Activated T-cell treated with anti-CD3 and anti-CD28 coated beads, Interleukin-2, amount 50 U/mL, for 24 hours (primary cell): ENCODE results near the gene GPR37L1.
"Not testable (repeated sequence)": the region's sequence is repeated elsewhere in the genome, so short reads cannot be mapped to it uniquely, and the experiment has no call there.

Experiments
- DNase-seq: peaks from one replicate; pipeline ENCODE4 v3.0.0-alpha.2; 2020
- H3K27ac Mint-ChIP-seq: 2 replicates; pipeline ENCODE4 v1.8.0; 2020; ENCODE audit warnings: mild to moderate bottlenecking, mixed read lengths
- H3K27me3 Mint-ChIP-seq: 2 replicates; pipeline ENCODE4 v1.8.0; 2020; ENCODE audit warnings: mixed read lengths
- H3K36me3 Mint-ChIP-seq: 2 replicates; pipeline ENCODE4 v1.8.0; 2020; ENCODE audit warnings: low read depth, mixed read lengths
- H3K4me1 Mint-ChIP-seq: 2 replicates; pipeline ENCODE4 v1.8.0; 2020; ENCODE audit warnings: low read depth, mixed read lengths
- H3K4me3 Mint-ChIP-seq: 2 replicates; pipeline ENCODE4 v1.8.0; 2020; ENCODE audit warnings: mild to moderate bottlenecking, moderate library complexity, mixed read lengths
- H3K9me3 Mint-ChIP-seq: 2 replicates; pipeline ENCODE4 v1.8.0; 2020; ENCODE audit warnings: mixed read lengths

GPR37L1 gene

DNA sequence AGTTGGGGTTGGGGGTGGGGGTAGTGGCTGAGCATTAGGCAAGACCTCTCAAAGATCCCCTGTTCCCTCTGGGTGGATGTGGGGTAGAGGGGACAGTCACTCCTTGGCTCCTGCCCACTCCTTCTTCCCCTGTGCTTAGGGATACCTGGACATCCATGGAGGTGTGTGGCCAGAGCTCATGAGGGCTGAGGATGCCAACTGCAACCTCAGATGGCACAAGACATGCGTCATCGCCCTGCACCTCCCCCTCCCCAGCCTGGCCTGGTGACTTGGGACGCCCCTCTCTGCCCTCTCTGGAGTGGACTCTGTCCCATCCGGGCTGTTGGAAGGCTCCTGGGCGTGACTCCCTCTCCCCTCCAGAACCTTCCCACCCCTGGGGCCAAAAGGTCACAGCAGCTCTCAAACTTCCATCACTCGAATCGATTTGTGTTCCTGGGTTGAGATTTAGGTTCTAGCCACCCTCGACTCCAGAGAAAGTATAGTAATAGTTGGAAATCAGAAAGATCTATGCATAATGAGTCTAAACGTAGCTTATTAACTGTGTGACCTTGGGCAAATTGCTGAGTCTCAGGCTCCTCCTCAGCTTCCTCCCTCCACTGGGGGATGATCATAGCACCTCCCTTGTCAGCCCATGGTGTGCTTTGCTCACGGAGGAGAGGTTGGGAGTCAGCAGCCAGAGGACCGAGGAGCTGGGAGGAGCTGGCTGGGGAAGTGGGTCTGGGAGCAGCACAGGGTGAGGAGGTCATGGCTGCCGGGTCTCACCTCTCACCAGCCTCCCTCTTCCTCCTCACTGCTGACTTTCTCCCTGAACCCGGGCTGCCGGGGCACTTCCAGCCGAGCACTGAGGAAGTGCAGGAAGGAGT is 39.9 kb downstream of the GPR37L1 start:
- Mint-ChIP-seq H3K9me3 (no peaks in the 10 kb centered on the region), H3K4me3 (peak overlapping the region; percentile 98), H3K27ac (peak overlapping the region; percentile 97), H3K27me3 (no peaks in the 10 kb centered on the region), H3K4me1 (peaks cover 84% of the 10 kb centered on the region), H3K36me3 (peaks cover 34% of the 10 kb centered on the region)
- DNase-seq: peak; percentile 61

DNA sequence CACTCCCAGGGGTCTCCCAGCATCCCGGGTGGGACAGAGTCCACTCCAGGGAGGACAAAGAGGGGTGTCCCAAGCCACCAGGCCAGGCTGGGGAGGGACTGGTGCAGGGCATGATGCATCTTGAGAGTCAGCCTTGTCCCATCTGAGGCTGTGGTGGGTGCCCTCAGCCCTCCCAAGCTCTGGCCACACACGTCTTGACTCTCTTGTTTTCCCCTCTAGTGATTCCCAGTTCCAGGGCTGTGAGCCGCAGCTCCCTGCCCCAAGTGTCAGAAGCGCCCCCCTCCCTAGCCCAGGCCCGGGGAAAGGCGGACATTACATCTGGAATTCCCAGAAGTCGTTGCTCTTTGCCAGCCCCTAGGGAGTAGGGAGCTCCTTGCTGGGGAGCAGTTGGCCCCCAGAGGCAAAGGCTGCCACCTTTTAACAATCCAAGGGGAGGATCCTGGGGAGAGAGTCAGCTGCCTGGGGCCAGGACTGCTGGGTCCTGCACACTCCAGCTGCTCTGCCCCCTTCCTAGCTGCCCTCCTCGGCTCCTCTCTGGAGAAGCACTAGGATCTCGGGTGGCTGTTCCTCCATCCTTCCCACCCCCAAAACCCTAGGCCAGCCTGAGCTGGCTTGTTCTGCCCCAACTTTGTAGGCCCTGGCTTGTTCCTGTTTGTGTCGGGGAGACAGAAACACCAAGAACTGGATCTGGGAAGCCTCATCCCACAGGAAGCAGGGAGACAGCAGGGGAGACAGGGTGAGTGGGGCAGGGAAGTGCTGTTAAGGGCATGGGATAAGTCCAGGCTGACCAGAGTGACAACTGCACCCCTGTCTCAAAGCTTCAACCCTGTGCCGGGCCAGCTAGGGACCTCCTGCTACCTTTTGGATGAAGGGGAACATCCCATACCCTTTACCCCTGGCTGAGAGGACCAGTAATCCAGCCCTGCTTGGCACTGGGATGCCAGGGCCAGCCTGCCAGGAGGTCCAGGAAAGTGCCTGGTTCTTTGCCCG is 40.9 kb downstream of the GPR37L1 start:
- DNase-seq: no peak
- H3K4me3 Mint-ChIP-seq: peak overlapping the region; percentile 98
- H3K27me3 Mint-ChIP-seq: no peaks in the 10 kb centered on the region
- H3K27ac Mint-ChIP-seq: peak overlapping the region; percentile 97
- peaks cover 75% of the 10 kb centered on the region for H3K4me1 Mint-ChIP-seq
- H3K36me3 Mint-ChIP-seq: peaks cover 25% of the 10 kb centered on the region
- H3K9me3 Mint-ChIP-seq: no peaks in the 10 kb centered on the region

DNA sequence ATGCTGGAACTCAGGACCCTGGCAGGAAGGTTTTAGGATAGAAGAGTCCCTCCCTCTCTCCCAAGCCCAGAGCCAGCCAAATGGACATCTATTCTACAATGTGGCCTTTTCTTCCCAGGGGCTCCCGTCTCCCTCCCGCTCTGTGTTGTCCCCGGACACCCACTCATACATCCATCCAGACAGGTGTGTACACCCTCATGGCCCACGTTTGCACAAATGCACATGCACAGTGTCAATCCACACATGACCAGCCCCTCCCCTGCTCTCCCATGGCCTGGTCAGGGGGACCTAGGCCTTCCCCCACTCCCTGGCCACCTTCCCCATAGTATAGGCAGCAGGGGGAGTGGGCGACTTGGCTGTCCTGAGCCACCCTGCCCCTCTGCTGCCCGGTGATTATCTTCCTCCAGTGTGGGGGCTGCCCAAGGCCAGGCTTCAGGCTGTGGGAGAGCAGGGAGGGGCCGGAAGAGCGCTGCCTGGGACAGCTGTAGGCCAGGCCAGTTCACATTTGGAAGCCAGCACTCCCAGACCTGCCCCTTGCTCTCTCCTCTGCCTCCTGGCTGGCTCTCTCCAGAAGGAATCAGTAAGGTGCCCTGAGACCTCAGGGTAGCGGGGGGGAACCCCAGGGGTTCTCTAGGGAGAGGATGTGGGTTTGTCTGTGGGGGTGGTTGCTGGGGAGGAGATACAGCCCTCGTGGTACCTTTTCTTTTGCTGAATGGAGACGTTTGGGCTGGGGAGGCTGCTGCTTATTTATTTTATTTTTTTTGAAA is 41.7 kb downstream of the GPR37L1 start:
- DNase-seq: peak; percentile 71
- Mint-ChIP-seq H3K4me3 (peak overlapping the region; percentile 79), H3K4me1 (peaks cover 69% of the 10 kb centered on the region), H3K27ac (peak overlapping the region; percentile 89), H3K9me3 (no peaks in the 10 kb centered on the region), H3K36me3 (peaks cover 16% of the 10 kb centered on the region), H3K27me3 (no peaks in the 10 kb centered on the region)

DNA sequence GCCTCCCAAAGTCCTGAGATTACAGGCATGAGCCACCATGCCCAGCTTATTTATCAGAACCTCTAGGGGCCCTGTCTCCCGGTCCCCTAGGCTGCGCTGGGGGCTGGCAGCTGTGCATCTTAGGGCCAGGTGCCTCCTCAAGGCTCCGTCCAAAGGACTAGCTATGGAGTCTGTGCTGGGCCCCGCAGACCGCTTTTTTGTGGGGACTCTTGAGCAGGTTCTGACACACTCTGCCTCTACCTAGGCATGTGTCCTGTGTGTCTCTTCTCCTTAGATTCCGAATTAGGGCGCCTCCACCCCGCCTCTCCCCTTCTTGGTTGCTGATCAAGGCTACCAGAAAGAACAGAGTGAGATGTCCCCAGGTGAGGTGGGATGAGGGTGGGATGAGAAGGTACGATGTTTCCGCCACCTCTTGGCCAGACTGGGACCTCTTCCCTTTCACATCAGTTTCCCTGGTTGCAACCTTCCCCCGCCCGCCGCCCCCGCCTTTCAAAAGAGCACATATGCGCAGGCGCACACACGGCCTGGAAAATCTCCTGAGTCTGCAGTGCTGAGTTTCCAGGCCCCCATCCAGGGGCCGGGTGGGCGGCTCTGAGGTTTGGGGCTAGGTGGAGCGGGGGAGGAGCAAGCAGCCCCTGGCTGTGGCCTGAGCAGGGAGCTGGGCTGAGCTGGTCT is 42.7 kb downstream of the GPR37L1 start:
- Mint-ChIP-seq H3K4me1 (peaks cover 67% of the 10 kb centered on the region), H3K9me3 (no peaks in the 10 kb centered on the region), H3K36me3 (peaks cover 7% of the 10 kb centered on the region), H3K27me3 (no peaks in the 10 kb centered on the region), H3K27ac (peak overlapping the region; percentile 89), H3K4me3 (peak overlapping the region; percentile 79)
- peak; percentile 76 for DNase-seq

DNA sequence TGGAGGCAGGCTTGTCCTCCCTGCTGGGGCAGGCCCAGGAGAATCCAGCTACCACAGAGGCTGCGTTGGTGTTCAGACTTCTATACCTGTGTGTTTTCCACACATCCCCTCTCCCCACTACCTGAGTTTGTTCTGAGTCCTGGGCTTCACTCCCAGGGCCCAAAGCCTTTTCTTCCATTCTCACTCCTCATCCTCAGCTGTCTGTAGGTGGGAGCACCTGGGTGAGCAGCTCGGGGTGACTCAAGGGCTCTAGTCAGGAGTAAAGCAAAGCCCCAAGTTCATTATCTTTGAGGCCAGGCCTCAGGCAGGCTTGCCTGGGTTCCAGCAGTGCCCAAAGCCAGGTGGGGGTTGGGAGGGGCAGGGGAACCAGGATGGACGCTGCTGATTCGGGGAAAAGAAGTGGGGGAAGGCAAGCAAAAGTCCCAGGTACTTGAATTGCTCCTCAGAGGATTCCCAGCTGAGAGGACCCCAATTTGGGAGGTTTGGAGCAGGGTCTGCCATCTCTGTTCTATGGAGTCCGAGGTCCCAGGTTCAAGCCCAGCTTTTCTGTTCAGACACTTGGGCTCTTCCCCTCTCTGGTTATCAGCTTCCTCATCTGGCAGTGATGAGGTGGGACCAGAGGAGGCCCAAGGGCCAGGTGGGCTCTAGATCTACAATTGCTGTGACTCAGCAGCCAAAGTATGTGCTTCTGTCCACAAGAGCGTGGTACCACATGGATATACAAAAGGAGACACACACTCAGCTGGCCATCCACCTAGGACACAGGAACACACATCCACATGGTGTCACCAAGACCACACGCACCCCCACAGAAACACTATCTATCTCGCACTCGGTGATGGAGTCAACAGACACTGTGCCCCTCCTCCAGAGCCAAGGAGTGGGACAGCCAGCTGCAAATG is 43.5 kb downstream of the GPR37L1 start:
- Mint-ChIP-seq H3K4me1 (peaks cover 63% of the 10 kb centered on the region), H3K27me3 (no peaks in the 10 kb centered on the region), H3K4me3 (peak overlapping the region; percentile 79)

DNA sequence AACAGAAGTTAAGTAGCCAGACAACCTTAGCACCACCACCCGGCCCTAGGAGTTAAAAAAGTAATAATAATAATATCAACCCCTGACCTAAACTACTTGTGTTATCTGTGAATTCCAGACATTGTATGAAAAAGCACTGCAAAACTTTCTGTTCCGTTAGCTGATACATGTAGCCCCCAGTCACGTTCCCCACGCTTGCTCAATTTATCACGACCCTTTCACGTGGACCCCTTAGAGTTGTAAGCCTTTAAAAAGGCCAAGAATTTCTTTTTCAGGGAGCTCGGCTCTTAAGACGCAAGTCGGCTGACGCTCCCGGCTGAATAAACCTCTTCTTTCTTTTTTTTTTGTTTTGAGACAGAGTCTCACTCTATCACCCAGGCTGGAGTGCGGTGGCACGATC is 44.3 kb downstream of the GPR37L1 start:
- Mint-ChIP-seq H3K27ac (peak overlapping the region; percentile 67), H3K4me1 (peaks cover 55% of the 10 kb centered on the region)
- not testable (repeated sequence) for DNase-seq, H3K27me3 Mint-ChIP-seq, H3K9me3 Mint-ChIP-seq, H3K36me3 Mint-ChIP-seq, H3K4me3 Mint-ChIP-seq

More for the DNA sequence above, 43.5 kb downstream of the GPR37L1 start:
- Mint-ChIP-seq H3K36me3 (no peaks in the 10 kb centered on the region), H3K27ac (peak overlapping the region; percentile 89), H3K9me3 (no peaks in the 10 kb centered on the region)
- no peak for DNase-seq

DNA sequence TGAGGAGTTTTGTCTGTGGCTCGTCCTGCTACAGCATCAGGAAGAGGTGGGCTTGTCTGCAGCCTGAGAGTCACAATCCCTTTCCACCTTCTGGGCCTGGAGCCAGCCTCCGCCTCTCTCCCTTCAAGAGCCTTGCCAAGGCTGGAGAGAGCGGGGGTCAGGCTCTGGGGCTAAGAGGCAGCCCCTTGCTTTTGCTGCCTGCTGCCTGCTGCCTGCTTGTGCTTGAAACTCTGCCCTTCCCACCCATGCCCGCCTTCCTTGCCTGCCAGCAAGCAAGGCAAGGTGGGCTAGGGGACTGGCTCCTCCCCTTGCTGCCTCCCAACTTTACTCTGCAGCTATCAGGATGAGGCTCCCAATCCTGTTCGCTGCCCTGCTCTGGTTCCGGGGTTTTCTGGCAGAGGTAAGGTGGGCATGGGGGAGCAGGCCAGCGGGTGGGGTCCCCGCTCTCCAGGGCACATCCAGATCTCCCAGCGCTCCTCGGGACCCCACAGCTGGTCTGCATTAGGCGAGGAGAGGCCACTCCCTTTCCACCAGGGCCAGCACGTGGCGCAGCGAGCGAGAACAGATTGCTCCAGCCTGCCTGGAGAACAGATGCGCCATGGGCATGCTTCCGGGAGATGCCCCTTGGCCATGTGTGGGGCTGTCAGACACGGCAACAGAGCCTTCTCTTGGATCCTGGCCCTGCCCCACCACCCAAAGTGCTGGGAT is 45.1 kb downstream of the GPR37L1 start:
- DNase-seq: no peak
- H3K27ac Mint-ChIP-seq: no peak overlapping the region
- no peak overlapping the region for H3K4me3 Mint-ChIP-seq
- H3K4me1 Mint-ChIP-seq: peaks cover 47% of the 10 kb centered on the region
- no peaks in the 10 kb centered on the region for H3K36me3 Mint-ChIP-seq
- no peaks in the 10 kb centered on the region for H3K9me3 Mint-ChIP-seq
- H3K27me3 Mint-ChIP-seq: no peaks in the 10 kb centered on the region

DNA sequence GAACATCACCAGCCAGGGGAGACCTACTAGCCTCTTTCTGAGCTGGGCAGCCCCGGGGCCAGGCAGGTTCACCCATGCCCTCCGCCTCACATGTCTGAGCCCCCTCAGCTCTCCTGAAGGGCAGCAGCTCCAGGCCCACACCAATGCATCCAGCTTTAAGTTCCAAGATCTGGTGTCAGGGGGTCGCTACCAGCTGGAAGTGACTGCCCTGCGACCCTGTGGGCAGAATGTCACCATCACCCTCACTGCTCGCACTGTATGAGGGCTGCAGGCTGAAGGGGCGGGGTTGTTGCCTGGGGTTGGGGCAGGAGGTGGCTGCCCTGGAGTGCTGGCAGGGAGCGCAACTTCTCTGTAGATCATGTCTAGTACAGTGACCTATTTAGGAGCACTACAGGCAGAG is 46.1 kb downstream of the GPR37L1 start:
- H3K4me1 Mint-ChIP-seq: peaks cover 37% of the 10 kb centered on the region
- no peaks in the 10 kb centered on the region for H3K9me3 Mint-ChIP-seq
- no peak for DNase-seq
- H3K4me3 Mint-ChIP-seq: no peak overlapping the region
- no peaks in the 10 kb centered on the region for H3K36me3 Mint-ChIP-seq
- H3K27ac Mint-ChIP-seq: no peak overlapping the region
- no peaks in the 10 kb centered on the region for H3K27me3 Mint-ChIP-seq

DNA sequence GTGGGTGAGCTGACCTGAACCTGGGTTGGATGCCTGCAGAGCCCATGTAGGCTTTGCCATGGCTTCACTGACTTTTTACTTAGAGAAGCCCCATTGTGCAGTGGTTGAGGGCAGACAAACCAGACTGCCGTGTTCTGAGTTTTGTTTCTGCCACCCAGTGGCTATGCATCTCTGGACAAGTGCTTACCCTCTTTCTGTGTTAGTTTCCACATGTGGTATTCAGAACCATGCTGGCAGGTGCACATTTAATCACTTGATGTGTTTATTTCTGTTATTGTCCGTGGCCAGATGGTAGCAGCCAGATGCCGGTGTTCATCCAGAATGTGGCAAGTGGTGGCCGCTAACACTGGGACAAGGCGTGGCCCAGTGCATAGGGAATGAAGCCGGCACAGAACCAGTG is 48.0 kb downstream of the GPR37L1 start:
- Mint-ChIP-seq H3K27ac (no peak overlapping the region), H3K4me1 (peaks cover 18% of the 10 kb centered on the region), H3K9me3 (no peaks in the 10 kb centered on the region), H3K27me3 (no peaks in the 10 kb centered on the region), H3K4me3 (no peak overlapping the region), H3K36me3 (no peaks in the 10 kb centered on the region)
- DNase-seq: no peak

DNA sequence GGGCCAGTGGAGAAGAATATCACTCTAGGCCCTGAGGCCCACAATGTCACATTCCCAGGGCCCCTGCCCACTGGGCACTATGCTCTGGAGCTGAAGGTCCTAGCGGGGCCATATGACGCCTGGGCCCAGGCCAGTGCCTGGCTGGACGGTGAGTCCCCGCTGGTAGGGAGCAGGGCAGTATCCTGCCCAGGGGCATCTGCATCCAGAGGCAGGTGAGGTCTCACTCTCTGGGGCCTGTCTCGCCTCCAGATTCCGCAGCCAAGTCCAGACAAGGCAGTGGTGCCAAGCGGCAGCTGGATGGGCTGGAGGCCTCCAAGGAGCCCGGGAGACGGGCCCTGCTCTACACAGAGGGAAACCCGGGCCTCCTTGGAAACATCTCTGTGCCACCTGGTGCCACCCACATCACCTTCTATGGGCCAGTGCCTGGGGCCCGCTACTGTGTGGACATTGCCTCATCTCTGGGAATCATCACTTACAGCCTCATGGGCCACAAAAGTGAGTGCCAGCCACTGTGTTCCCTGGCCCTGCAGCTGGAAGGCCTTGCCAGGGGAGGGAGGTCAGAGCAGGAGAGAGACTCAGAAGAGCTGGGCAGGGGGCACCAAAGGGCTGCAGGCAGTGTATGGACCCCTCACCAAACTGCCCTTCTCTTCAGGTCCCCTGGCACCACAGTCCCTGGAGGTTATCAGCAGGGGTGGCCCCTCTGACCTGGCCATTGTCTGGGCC is 48.7 kb downstream of the GPR37L1 start:
- H3K9me3 Mint-ChIP-seq: no peaks in the 10 kb centered on the region
- H3K27me3 Mint-ChIP-seq: no peaks in the 10 kb centered on the region
- DNase-seq: no peak
- H3K4me1 Mint-ChIP-seq: peaks cover 11% of the 10 kb centered on the region
- H3K27ac Mint-ChIP-seq: no peak overlapping the region
- no peak overlapping the region for H3K4me3 Mint-ChIP-seq
- H3K36me3 Mint-ChIP-seq: no peaks in the 10 kb centered on the region

DNA sequence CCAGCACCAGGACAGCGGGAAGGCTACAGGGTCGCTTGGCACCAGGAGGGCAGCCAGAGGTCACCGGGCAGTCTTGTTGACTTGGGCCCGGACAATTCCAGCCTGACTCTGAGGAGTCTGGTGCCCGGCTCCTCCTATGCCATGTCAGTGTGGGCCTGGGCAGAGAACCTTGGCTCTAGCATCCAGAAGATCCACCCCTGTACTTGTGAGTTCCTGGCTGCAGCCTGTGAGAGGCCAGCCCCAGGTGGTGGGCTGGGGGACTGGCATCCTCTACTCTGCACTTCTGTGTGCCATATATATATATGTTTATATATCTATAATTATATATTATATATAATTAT is 49.3 kb downstream of the GPR37L1 start:
- Mint-ChIP-seq H3K27me3 (no peaks in the 10 kb centered on the region), H3K36me3 (no peaks in the 10 kb centered on the region), H3K9me3 (no peaks in the 10 kb centered on the region), H3K4me3 (no peak overlapping the region), H3K27ac (no peak overlapping the region), H3K4me1 (peaks cover 6% of the 10 kb centered on the region)
- DNase-seq: no peak

DNA sequence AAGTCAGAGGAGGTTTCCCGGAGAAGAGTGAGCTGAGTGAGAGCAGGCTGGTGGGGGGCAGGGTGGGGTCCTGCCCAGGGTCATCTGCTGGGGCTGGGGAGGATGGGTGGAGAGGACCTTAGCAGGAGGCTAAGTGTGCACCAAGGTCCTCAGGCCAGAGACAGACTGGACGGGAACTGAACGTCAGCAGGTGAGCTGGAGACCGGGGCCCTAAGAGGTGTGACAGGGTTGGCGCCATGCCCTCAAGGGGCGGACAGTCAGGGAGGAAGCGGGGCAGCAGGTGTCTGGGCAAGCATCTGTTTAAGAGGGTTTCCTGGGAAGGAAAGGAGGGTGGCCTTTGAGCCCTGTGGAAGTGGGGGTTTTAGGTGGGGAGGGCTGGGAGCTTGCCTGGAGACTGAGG is 51.3 kb downstream of the GPR37L1 start:
- no peak overlapping the region for H3K4me3 Mint-ChIP-seq
- no peak overlapping the region for H3K27ac Mint-ChIP-seq

More for the DNA sequence above, 51.3 kb downstream of the GPR37L1 start:
- H3K27me3 Mint-ChIP-seq: no peaks in the 10 kb centered on the region
- H3K36me3 Mint-ChIP-seq: no peaks in the 10 kb centered on the region
- no peaks in the 10 kb centered on the region for H3K9me3 Mint-ChIP-seq
- H3K4me1 Mint-ChIP-seq: peaks cover 3% of the 10 kb centered on the region
- DNase-seq: no peak
